K562 (cell line): ENCODE measurements around the gene AKT2. TPM values are rescaled to one million over a fixed set of nuclear protein-coding genes. Genes with fewer than 3 reads are reported as not detected.
A peak's percentile ranks its signal among the peaks of the same experiment; 100 is the strongest.

Experiments used
- CEBPG ChIP-seq, 3 experiments: fragments of 200-800 bp in 1 of 3; sonication (Bioruptor generic) in 1 of 3; sonication (generic) in 1 of 3; formaldehyde crosslinking in 1 of 3; IDR thresholded peaks in 2 of 3; conservative IDR thresholded peaks in 1 of 3; 2 replicates each; pipeline versions ENCODE4 v1.6.1 to v1.8.0; 2016 to 2022; ENCODE audit warnings: missing compliant biosample characterization in 2 of 3, missing genetic modification characterization in 2 of 3, mild to moderate bottlenecking in 1 of 3, missing genetic modification reagents in 1 of 3
- ELF1 ChIP-seq: fragments of 200-800 bp; sonication (Bioruptor generic); IDR thresholded peaks from 2 replicates; pipeline ENCODE4 v1.6.1; 2016; ENCODE audit warnings: missing genetic modification characterization, missing compliant biosample characterization
- MAZ ChIP-seq, 2 experiments: fragments of 450-650 bp in 1 of 2; sonication (generic) in 1 of 2; formaldehyde crosslinking; IDR thresholded peaks in 1 of 2; conservative IDR thresholded peaks in 1 of 2; 2 replicates each; pipeline versions ENCODE4 v1.4.0 to v1.5.0; 2020; ENCODE audit warnings: mild to moderate bottlenecking in 1 of 2, missing genetic modification reagents in 1 of 2
- MECOM ChIP-seq: fragments of 250-450 bp; sonication (Bioruptor Pico); IDR thresholded peaks from 2 replicates; pipeline ENCODE4 v1.8.0; 2022; ENCODE audit warnings: inconsistent platforms
- NONO ChIP-seq, 2 experiments: fragments of 200-400 bp in 1 of 2; fragments of 450-650 bp in 1 of 2; formaldehyde crosslinking in 1 of 2; IDR thresholded peaks; 2 replicates each; pipeline ENCODE4 v1.6.1; 2017; ENCODE audit warnings: low read depth in 2 of 2, mild to moderate bottlenecking in 2 of 2, moderate library complexity in 2 of 2, low read length in 1 of 2
- RB1 ChIP-seq: fragments of 450-650 bp; IDR thresholded peaks from 2 replicates; pipeline ENCODE4 v1.6.1; 2017; ENCODE audit warnings: low read depth, mild to moderate bottlenecking
- SAP30 ChIP-seq: fragments of 200-600 bp; sonication (generic); IDR thresholded peaks from 2 replicates; pipeline ENCODE4 v1.6.1; 2012; ENCODE audit warnings: borderline replicate concordance, low read depth, mild to moderate bottlenecking, moderate library complexity, low read length, control low read depth, inconsistent platforms; ENCODE audit not compliant: insufficient read depth, poor library complexity, severe bottlenecking
- SMC3 ChIP-seq: conservative IDR thresholded peaks from 2 replicates; pipeline ENCODE4 v1.6.1; 2011; ENCODE audit warnings: low read depth, low read length, improper control_type of control experiment; ENCODE audit not compliant: insufficient read depth
- SUPT5H ChIP-seq: fragments of 450-650 bp; IDR thresholded peaks from 2 replicates; pipeline ENCODE4 v1.6.1; 2016
- TCF7L2 ChIP-seq: fragments of 150-350 bp; IDR thresholded peaks from 2 replicates; pipeline ENCODE4 v1.6.1; 2016; ENCODE audit warnings: low read depth, mild to moderate bottlenecking, low read length, moderate library complexity
- TOE1 ChIP-seq, 2 experiments: fragments of 450-650 bp in 1 of 2; sonication (generic) in 1 of 2; formaldehyde crosslinking in 1 of 2; IDR thresholded peaks; 2 replicates each; pipeline versions ENCODE4 v1.7.1 to v1.8.0; 2016 to 2022; ENCODE audit warnings: borderline replicate concordance in 2 of 2, mild to moderate bottlenecking in 2 of 2, antibody characterized with exemption in 1 of 2, inconsistent platforms in 1 of 2, low read depth in 1 of 2, missing genetic modification reagents in 1 of 2, moderate library complexity in 1 of 2
- ZBTB7A ChIP-seq: IDR thresholded peaks from 2 replicates; pipeline ENCODE4 v1.6.1; 2011; ENCODE audit warnings: low read depth, mild to moderate bottlenecking, low read length, moderate library complexity, borderline replicate concordance; ENCODE audit not compliant: control insufficient read depth
- polyA plus RNA-seq, 8 experiments: library from polyadenylated mRNA; depleted of rRNA in 4 of 8; stranded (reverse) in 5 of 8; unstranded in 3 of 8; fragments of >200 nt; fragmentation: Nextera tagmentation in 2 of 8; fragmentation: Illumina TruSeq in 1 of 8; extraction: Ambion mirVana in 2 of 8; extraction: Trizol in 1 of 8; gene quantifications; 2 replicates each; pipeline versions ENCODE4 v1.2.1 to v1.2.3, GENCODE V29; 2011 to 2014; ENCODE audit warnings: inconsistent platforms in 1 of 8, missing spikeins in 1 of 8
- total RNA-seq, 7 experiments: library from RNA; depleted of rRNA in 6 of 7; stranded (reverse); fragments of >200 nt in 6 of 7; fragmentation: Illumina TruSeq in 2 of 7; extraction: Trizol in 2 of 7; gene quantifications; 2 replicates each; pipeline versions ENCODE4 v1.2.1 to v1.2.3, GENCODE V29; 2011 to 2021; ENCODE audit warnings: low replicate concordance in 1 of 7
- TF ChIP-seq, protein P1 (sequence below): fragments of 250-450 bp; sonication (Bioruptor Pico); IDR thresholded peaks from 2 replicates; pipeline ENCODE4 v1.6.1; 2021; ENCODE audit warnings: mild to moderate bottlenecking
- TF ChIP-seq, protein P2 (sequence below), 2 experiments: fragments of 450-650 bp in 1 of 2; sonication (generic) in 1 of 2; formaldehyde crosslinking in 1 of 2; IDR thresholded peaks; 2 replicates each; pipeline versions ENCODE4 v1.7.1 to v1.9.0; 2016 to 2022; ENCODE audit warnings: inconsistent platforms in 1 of 2, mild to moderate bottlenecking in 1 of 2, missing genetic modification reagents in 1 of 2

The AKT2 gene
- total and polyA plus RNA-seq, 9 of the 15 experiments (the other 6 are each of a cell fraction or from before 2014, with no cell fraction given): 1.1 to 132 (median 67.7) TPM

DNA sequence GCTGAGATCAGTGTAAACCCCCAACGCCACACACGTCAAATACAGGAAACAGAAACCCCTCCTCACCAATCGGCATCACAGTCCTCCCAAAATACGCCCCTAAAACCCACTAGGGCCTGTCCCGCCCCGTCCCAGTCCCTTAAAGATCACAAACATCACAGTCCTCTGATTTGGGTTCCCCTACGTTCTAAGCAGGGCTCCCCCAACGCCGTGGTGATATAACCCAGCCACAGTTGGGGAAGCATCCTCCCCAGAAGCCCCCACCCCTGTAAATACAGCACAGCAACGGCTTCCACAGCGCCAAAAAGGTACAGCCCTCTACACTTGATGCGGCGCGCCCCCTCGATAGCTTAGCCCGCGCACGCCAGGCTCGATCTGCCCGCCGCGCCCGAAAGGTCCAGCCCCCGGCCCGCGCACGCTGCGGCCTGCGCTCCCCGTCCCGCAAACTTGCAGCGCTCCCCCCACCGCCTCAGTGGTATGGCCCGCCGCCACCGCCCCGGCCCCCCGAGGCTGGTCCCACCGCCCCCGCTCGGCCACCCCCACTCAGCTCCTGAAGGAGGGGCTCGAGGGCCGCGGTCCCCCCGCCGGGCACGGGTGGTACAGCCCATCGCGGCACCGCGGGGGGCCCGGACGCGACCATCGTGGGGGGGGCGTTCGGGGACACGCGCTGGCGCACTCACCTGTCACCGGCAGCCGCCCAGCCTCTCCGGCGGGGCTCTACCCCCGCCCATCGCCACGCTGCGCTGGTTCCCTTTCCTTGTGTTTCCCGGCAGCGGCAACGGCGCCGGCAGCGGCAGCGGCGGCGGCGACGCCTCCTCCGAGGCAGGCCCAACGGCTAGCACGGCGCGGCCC, at the start of gene AKT2 (continued):
- TF ChIP-seq CEBPG (CRISPR knock-in tag; IDR thresholded peaks at IDR 0.05): 0 out of 2 replicates have a peak, but pooled peaks have one; percentile 29
- no peak for TF ChIP-seq CEBPG (tag; conservative IDR thresholded peaks at IDR 0.05 in 1 of 2, IDR thresholded peaks at IDR 0.05 in 1 of 2)
- peak; percentile 82 for TF ChIP-seq TCF7L2
- peak; percentile 78 for TF ChIP-seq RB1
- TF ChIP-seq MECOM (CRISPR knock-in tag): no peak
- TF ChIP-seq ELF1 (tag): no peak
- TF ChIP-seq, protein P1, sequence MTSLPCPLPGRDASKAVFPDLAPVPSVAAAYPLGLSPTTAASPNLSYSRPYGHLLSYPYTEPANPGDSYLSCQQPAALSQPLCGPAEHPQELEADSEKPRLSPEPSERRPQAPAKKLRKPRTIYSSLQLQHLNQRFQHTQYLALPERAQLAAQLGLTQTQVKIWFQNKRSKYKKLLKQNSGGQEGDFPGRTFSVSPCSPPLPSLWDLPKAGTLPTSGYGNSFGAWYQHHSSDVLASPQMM (CRISPR knock-in tag): no peak
- TF ChIP-seq SMC3: 0 out of 2 replicates have a peak, but pooled peaks have one; percentile 5
- TF ChIP-seq ZBTB7A: peak; percentile 96
- TF ChIP-seq SUPT5H: peak; percentile 66
- TF ChIP-seq NONO (IDR thresholded peaks at IDR 0.05; ENCODE audit: low read depth in 2 of 2, low read length in 1 of 2): peak in 1 of 2 experiments; percentile 98; a peak in 2 of 4 replicates
- peak; percentile 78 to 91 for TF ChIP-seq MAZ (CRISPR knock-in tag; conservative IDR thresholded peaks at IDR 0.05 in 1 of 2, IDR thresholded peaks at IDR 0.05 in 1 of 2)
- peak; percentile 37; the same call in 1 of the 2 replicates for TF ChIP-seq TOE1 (IDR thresholded peaks at IDR 0.05; ENCODE audit: borderline replicate concordance)
- TF ChIP-seq TOE1 (CRISPR knock-in tag; IDR thresholded peaks at IDR 0.05; ENCODE audit: borderline replicate concordance, low read depth): no peak
- TF ChIP-seq, protein P2, sequence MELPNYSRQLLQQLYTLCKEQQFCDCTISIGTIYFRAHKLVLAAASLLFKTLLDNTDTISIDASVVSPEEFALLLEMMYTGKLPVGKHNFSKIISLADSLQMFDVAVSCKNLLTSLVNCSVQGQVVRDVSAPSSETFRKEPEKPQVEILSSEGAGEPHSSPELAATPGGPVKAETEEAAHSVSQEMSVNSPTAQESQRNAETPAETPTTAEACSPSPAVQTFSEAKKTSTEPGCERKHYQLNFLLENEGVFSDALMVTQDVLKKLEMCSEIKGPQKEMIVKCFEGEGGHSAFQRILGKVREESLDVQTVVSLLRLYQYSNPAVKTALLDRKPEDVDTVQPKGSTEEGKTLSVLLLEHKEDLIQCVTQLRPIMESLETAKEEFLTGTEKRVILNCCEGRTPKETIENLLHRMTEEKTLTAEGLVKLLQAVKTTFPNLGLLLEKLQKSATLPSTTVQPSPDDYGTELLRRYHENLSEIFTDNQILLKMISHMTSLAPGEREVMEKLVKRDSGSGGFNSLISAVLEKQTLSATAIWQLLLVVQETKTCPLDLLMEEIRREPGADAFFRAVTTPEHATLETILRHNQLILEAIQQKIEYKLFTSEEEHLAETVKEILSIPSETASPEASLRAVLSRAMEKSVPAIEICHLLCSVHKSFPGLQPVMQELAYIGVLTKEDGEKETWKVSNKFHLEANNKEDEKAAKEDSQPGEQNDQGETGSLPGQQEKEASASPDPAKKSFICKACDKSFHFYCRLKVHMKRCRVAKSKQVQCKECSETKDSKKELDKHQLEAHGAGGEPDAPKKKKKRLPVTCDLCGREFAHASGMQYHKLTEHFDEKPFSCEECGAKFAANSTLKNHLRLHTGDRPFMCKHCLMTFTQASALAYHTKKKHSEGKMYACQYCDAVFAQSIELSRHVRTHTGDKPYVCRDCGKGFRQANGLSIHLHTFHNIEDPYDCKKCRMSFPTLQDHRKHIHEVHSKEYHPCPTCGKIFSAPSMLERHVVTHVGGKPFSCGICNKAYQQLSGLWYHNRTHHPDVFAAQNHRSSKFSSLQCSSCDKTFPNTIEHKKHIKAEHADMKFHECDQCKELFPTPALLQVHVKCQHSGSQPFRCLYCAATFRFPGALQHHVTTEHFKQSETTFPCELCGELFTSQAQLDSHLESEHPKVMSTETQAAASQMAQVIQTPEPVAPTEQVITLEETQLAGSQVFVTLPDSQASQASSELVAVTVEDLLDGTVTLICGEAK (IDR thresholded peaks at IDR 0.05): peak; percentile 38; the same call in 1 of the 2 replicates
- TF ChIP-seq, protein P2 (CRISPR knock-in tag; IDR thresholded peaks at IDR 0.05): no peak
- peak; percentile 69 for TF ChIP-seq SAP30
